ENCODE data around the gene NFE2L2.

- TF ChIP-seq CTCF (IDR thresholded peaks at IDR 0.05; ENCODE audit: low read length): no peak
- no peak for TF ChIP-seq EZH2 (IDR thresholded peaks at IDR 0.05; ENCODE audit: borderline replicate concordance, low read length)
Measured at GRCh38 chr2:177291701-177292100, 27.2 kb upstream of the NFE2L2 start.

Data from OCI-LY1 (cell line).